GM19193 (cell line): ENCODE results near the gene PLD1.
A peak's percentile ranks its signal among the peaks of the same experiment; 100 is the strongest.

Source experiments
- POLR2A ChIP-seq: IDR thresholded peaks from 4 replicates; pipeline ENCODE4 v1.6.1; 2011; ENCODE audit not compliant: insufficient read depth, insufficient read length; ENCODE audit errors: extremely low read depth

PLD1 gene

DNA sequence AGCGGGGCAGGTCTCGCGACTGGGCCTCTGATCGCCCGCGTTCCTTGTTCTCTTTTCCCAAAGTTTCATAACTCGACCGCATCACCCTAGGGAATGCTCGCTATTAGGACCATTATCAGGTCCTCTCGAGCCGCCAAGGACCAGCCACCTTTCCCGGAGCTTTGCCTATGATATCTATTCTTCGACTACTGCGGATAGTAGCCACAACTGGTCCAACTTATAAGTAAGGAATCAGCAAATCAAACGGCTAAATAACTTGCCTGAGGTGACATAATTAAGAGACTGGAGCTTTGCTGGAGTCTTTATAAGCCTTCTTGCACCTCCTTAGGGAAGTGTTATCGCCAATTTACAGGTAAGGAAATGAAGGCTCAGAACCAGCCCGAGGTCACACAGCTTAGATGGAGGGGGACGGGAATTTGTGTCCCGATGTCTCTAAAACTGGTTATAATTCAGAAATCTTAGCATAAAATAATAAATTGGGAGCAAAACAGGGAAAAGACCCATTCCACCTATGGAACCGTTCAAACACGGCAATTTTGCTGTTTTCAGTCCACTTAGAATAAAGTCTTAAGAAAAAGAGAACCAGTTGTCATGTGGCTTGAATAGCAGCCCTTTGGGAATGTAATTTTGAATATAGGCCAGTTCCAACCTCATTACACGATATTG lies 479 bp upstream of the PLD1 start:
- no peak for TF ChIP-seq POLR2A

DNA sequence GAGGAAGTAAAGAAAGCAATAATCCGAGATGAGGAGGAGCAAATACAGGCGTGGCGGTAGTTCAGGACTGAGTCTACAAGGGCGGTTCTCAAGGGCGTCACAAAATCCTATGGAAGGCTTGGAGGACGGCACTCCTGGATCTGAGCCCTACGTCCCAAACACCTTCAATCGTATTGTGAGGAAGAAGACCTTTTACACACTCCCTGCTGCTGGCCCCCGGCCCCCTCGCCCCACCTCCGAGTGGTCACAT lies 747 bp downstream of the PLD1 start:
- TF ChIP-seq POLR2A: peak; percentile 58

DNA sequence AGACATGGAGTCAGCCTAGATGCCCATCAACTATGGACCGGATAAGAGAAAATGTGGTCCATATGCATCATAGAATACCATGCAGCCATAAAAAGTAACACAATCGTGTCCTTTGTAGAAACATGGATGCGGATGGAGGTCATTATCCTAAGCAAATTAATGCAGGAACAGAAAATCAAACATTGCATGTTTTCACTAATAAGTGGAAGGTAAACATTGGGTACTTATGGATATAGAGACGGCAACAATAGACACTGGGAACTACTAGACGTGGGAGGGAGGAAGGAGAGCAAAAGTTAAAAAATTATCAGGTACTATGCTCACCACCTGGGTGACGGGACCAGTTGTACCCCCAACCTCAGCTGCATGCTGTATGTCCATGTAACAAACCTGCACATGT lies 2.5 kb downstream of the PLD1 start:
- TF ChIP-seq POLR2A: no peak

DNA sequence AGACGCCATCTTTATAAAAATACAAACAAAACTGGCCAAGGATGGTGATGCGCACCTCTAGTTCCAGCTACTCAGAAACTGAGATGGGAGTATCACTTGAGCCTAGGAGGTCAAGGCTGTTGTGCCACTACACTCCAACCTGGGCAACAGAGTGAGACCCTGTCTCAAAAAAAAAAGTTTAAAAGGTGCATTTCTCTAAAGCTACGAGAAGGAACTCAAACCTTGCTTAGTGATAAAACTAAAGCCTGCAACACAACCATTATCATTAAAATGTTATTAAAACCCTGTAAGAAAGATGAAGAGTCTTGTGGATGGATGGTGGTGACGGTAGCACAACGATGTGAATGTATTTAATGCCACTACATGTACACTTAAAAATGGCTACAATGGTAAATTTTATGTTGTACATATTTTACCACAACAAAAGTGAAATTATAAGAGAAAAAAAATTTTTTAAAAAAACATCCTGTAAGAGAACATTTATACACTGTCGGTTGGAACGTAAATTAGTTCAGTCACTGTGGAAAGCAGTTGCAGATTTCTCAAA lies 3.1 kb downstream of the PLD1 start:
- TF ChIP-seq POLR2A: no peak

DNA sequence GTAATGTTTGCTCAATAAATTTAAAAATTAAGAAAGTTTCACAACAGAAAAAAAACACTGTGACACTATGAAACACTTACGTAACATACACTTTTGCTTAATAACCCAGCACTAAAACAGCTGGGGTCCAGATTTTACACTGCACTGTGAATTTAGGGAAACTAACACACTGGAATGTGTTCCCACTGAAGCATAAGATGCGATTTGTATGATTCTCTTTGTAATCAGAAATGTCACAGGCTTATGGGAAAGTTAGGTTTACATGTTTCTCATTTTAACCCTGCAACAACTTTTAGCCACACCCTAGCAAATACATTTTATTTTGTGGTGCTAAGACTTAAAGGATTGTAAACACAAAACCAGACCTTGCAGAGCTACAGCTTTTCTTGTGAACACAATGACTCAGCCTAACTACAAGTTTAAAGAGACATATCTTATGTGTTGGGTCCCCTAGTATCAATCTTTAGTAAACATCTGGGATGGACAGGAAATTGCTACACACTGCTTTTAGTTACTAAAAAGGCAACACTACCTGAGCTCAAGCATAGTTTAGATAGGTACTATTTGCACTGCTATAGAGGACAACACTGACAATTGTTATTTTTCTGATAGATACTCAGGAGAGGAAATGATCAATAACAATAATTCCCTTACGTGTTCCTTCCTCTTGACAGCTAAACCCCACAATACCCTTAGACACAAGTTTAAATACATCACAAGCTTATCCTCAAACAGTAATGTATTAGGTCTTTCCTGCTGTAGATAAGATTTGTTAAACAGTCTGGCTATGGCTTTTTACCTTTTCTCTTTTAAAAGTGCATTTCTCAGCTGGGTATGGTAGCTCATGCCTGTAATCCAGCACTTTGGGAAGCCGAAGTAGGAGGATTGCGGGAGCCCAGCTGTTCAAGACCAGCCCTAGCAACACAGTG lies 3.8 kb downstream of the PLD1 start:
- TF ChIP-seq POLR2A: no peak

DNA sequence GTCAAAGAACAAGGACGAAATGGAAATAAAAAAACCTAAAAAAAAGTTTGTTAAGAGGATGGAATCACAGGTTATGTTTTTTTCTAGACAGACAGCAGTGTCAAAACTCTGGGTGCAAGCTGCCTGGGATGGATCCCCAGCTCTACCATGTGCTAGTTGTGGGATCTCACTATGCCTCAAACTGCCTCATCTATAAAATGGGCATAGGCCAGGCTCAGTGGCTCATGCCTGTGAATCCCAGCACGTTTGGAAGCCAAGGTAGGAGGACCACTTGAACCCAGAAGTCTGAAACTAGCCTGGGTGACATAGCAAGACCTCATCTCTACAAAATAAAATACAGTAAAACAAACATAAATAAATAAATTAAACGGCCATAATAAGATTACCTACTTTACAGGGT lies 4.6 kb downstream of the PLD1 start:
- TF ChIP-seq POLR2A: no peak

DNA sequence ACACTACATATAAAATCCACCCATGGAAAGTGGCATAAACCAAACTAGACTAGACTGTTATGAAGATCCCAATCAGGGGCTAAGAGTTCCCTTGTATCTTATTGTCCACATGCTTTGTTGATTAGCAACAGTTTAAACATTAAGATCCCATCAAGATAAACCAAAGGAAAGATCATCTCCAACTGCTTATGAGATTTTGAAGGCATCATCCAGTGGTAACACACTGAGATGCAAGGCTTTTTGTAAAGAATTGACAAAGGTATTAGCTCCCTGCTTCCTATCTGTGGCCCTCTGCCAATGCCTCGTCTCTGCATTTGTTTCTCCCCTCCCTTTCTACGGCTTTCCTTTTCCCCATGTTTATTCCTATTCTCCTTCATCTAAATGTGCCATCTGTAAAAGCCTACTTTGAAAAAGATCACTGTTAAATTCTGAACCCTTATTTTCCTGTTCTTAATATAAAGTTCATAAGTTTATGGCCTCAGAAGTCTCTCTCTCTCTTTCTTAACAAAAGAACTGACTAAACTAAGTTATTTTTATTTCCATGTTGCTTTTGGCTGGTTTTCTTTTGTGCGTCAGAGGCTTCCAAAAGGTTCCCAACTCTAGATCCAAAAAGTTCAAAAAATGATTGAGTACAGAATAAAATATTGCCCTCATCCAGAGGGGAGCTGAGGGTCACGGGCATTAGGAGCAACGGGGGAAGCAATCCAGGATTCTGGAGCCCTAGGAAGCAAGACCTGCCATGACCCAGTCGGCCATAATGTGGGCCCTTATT lies 5.5 kb downstream of the PLD1 start:
- no peak for TF ChIP-seq POLR2A

DNA sequence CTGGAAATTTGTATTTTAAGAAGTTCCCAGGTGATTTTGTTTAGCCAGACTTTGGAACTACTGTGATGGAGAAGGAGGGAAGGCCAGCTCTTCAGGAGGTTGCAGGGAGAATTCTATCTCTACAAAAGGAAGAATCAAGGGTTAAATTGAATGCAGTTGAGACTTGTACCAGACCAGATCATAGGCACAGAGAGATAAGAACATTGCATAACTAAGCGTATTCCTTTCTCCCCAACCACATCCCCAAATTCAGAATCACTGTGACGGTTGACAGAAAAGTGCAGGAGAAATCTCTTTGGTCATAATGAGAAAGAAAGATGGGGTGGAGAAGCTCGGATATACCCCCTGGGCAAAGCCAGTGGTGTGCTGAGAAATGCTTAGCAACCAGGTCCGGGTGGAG lies 7.2 kb downstream of the PLD1 start:
- TF ChIP-seq POLR2A: no peak

DNA sequence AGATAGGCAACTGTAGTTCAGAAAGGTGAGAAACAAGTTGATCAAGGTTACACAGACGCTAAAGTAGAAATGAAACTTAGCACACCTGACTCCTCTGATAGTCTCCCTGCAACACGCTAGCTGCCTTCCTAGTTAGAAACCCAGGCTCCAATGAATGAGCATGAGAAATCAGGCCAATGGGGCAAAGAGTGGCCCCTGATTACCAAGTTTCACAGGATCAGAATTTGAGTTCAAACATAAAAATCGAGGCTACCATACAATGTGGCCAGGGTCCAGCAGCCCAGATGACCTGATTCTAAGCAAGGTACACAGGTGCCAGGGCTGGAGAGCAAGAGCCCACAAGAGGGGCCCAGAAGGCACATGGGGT lies 7.7 kb downstream of the PLD1 start:
- TF ChIP-seq POLR2A: no peak

DNA sequence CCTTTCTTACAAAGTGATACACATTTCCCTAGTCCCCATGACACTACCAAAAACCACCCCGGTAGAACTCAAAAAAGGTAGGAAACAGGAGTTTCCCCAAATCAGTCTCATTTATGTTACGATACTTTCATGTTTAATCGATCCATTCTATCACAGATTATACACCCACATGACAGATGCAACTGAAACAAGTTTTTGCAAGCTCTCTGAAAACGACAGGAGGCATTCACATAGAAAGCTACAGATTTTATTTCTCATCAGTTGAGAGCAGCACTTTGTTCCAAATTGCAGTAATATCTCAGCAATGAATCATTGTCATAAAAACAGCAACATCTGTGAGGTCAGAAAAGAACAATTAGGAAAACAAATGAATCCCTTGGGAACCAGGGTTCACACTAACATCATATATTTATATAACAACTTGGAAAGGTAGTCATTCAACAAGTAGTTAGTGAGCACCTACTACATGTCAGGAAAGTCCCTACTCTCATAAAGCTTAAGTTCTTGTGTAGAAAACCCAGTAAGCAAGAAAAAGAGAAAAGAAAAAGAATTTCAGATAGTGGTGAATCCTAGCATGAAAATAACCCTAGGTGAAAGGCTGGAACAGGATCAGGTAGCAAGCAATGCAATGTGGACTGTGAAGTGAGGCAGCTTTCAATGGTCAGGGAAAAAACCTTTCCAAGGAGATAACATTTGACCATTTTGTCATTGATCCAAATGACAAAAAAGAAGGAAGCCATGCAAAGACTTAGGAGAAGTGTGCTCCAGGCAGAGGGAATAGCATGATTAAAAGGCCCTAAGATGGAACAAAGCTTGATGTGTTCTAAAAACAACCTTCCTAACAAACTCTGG lies 8.3 kb downstream of the PLD1 start:
- TF ChIP-seq POLR2A: no peak

DNA sequence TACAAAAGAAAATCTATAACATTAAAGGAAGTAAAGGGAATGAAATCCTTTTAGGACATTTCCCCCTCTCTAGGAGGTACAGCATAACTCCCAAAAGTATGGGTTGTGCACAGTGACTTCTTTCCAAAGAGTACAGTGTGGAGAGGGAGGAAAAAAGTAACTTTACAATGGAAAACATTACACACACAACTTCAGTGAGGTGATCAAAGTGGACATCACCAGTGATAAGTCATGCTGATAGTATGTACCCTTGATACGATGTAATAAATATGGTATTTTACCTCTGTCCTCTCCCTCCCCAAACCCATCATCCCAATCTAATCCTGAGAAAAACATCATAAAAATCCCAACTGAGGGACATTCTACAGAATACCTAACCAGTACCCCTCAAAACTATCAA lies 10.8 kb downstream of the PLD1 start:
- no peak for TF ChIP-seq POLR2A

DNA sequence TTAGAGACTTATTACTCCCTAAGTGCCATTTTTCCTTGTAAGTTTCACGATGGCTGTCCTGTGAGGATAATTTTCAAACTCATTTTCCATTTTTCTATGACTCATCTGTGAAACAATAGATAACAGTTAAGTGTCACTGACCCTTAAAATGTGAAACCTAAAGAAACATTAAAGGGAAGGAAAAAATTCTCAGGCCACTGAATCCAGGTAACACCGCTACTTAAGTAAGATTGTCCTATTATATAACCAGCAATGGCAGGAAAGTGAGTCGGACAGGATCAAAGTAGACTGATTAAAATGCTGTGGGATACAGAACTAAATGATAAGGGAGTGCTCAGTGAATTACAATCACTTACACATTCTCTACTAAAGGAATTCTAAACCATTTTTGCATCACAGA lies 12.4 kb downstream of the PLD1 start:
- no peak for TF ChIP-seq POLR2A

DNA sequence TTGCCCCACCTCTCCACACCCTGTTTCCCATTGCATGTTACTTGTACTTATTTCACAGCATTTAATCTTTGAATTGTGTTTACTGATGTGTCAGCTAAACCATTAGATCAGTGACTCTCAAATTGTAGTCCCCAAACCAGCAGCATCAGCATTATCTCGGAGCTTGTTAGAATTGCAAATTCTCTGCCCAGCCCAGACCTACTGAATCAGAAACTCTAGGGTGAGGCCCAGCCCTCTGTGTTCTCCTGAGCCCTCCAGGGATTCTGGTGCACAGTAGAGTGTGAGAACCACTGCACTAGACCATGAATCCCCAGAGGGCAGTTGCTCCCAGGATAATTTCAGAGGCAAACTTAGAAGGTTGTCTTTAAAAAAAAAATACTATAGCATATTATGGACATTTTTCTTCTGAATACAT lies 13.0 kb downstream of the PLD1 start:
- no peak for TF ChIP-seq POLR2A

DNA sequence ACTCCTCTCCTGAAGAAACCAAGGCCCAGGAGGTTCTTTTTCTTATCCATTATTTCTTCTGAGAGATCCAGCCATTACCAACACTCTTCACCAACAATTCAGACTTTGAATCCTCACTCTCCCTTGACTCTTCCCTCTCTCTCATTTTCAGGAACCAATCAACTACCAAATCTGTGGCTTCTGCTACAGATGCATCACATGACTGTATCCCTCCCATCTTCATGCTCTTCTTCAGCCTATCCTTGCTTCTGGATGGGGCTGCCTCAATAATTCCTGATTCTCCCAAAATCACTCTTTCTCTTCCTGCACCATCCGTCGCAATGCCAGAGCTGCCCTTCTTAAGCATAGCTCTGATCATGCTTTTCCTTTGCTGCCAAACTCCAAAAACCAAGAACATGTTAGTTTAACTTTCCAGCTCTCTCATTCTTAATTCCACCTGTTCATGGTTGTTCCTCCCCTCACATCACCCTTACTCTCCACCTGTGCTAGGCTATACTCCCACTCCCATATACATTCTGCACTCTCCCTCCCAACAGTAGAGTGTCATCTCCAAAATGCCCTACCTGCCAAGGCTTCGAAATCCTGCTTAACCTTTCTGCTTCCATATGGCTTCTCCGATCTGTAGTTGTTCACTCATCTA lies 13.5 kb downstream of the PLD1 start:
- TF ChIP-seq POLR2A: no peak

DNA sequence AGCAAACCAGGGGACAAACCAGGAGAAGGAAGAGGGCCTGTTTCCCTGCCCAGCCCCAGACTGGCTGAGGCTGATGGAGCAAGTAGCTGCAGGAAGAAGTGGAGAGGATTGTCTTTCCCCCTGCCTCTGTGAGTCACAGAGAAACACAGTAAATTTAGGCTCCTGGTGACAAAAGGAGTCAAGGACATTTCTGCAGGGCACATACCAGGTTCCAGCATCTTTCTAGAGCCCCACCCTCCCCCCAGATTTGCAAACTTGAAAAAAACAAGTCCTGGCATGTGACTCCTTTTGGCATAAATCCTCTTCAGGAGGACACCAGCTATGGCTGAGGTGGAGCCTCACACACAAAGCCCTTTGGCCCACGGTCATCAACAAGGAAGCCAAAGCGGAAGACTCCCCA lies 17.8 kb downstream of the PLD1 start:
- no peak for TF ChIP-seq POLR2A

DNA sequence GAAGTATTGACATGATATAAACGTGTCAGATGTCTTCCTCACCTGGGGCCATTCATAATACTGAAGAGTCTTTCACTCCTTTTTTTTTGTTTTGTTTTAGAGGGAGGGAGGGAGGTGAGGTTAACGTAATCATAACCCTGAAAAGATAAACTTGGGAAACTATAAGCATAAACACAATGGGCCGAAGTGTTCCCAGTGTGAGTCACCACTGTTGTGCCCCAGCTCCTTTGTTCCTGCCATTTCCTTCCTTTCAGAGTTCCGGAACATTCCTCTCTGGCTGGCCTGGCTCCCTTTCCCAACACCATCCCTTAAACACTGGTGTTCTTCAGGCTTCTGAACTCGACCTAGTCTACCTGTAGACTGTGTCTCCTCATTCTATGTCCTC lies 18.6 kb downstream of the PLD1 start:
- TF ChIP-seq POLR2A: no peak
